G401.6 (cell line): Measurements from ENCODE around the gene LGI2.
"Not testable (repeated sequence)": the region's sequence is repeated elsewhere in the genome, so short reads cannot be mapped to it uniquely, and the experiment has no call there.

ENCODE experiments used
- FAIRE-seq: peaks from 2 replicates; lab custom pipeline; 2012; peaks lifted over from hg19 to GRCh38; lab: Jason Lieb, UNC

Gene LGI2

GRCh38 chr4:25043548-25043947 is 12.8 kb upstream of the LGI2 start:
- FAIRE-seq, result no peak

GRCh38 chr4:25033526-25033925 is 2.8 kb upstream of the LGI2 start:
- FAIRE-seq, result no peak

- no peak for FAIRE-seq
These were observed 1.4 kb upstream of the LGI2 start for GRCh38 chr4:25032126-25032525.

GRCh38 chr4:25031077-25031621 is 403 bp upstream of the LGI2 start:
- no peak for FAIRE-seq

- no peak for FAIRE-seq
These were observed 1.1 kb downstream of the LGI2 start for GRCh38 chr4:25029479-25030276.

- no peak for FAIRE-seq
These were observed 1.9 kb downstream of the LGI2 start for GRCh38 chr4:25028851-25029250.

GRCh38 chr4:25022766-25023165 is 8.0 kb downstream of the LGI2 start:
- no peak for FAIRE-seq

- FAIRE-seq, result no peak
These were observed 9.5 kb downstream of the LGI2 start for GRCh38 chr4:25021216-25021615.

GRCh38 chr4:25020236-25020635 is 10.5 kb downstream of the LGI2 start:
- no peak for FAIRE-seq

GRCh38 chr4:25019501-25019900 is 11.2 kb downstream of the LGI2 start:
- no peak for FAIRE-seq

GRCh38 chr4:25015012-25015411 is 15.7 kb downstream of the LGI2 start:
- FAIRE-seq, result no peak

- not testable (repeated sequence) for FAIRE-seq
These were observed 16.1 kb downstream of the LGI2 start for GRCh38 chr4:25014662-25014983.

GRCh38 chr4:25013756-25014661 is 16.7 kb downstream of the LGI2 start:
- no peak for FAIRE-seq

- FAIRE-seq, result no peak
These were observed 18.1 kb downstream of the LGI2 start for GRCh38 chr4:25012655-25013054.

- FAIRE-seq, result no peak
These were observed 19.4 kb downstream of the LGI2 start for GRCh38 chr4:25011135-25011866.

GRCh38 chr4:25007598-25007997 is 23.1 kb downstream of the LGI2 start:
- FAIRE-seq, result no peak

GRCh38 chr4:25002681-25003080 is 28.1 kb downstream of the LGI2 start:
- FAIRE-seq, result no peak

GRCh38 chr4:25001509-25001908 is 29.2 kb downstream of the LGI2 start:
- FAIRE-seq, result no peak

GRCh38 chr4:25000639-25001038 is 30.1 kb downstream of the LGI2 start:
- no peak for FAIRE-seq

- FAIRE-seq, result no peak
These were observed 31.2 kb downstream of the LGI2 start for GRCh38 chr4:24999392-25000089.

- no peak for FAIRE-seq
These were observed 35.3 kb downstream of the LGI2 start for GRCh38 chr4:24995346-24995919.
